ENCODE measurements around the gene SLC25A14. TPM values are rescaled to one million over a fixed set of nuclear protein-coding genes. Genes with fewer than 3 reads are reported as not detected.
"Not testable (repeated sequence)": the region's sequence is repeated elsewhere in the genome, so short reads cannot be mapped to it uniquely, and the experiment has no call there.

Gene SLC25A14
- total RNA-seq, 1 experiment from 2014 or later, result 4.1 TPM

DNA sequence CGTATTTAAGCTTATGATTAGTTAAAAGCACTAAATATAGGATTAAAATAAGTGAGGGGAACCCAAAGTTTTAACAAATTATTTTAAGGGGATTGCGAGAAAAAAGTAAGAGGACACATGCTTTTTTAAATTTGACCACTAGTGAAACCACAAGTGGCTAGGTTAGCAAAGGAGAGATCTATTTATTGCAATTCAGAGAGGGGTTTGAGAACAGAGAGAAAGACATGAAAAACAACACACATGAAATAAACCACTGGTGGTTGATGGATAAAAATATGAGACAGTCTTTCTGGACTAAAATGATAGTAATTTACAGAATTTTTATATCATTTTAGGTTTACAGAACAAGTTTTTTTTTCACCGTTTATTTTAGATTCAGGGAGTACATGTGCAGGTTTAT, 11.8 kb downstream of the SLC25A14 start:
- no peak for DNase-seq (ENCODE audit: low read depth)
- in situ Hi-C loops (cut with HindIII; ENCODE audit: low pct_unique_long_range_greater_than_20kb, low sequenced_read_pairs), result no loop called here

DNA sequence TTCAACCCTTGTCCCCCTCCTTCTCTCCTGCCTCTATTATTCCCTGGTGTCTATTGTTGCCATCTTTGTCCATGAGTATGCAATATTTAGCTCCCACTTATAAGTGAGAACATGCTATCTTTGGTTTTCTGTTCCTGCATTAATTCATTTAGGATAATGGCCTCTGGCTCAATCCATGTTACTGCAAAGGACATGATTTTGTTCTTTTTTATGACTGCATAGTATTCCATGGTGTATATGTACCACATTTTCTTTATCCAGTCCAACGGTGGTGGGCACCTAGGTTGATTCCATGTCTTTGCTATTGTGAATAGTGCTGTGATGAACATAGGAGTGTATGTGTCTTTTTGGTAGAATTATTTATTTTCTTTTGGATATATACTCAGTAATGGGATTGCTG, 12.3 kb downstream of the SLC25A14 start:
- DNase-seq (ENCODE audit: low read depth); in situ Hi-C loops (cut with HindIII; ENCODE audit: low pct_unique_long_range_greater_than_20kb, low sequenced_read_pairs): not testable (repeated sequence)

DNA sequence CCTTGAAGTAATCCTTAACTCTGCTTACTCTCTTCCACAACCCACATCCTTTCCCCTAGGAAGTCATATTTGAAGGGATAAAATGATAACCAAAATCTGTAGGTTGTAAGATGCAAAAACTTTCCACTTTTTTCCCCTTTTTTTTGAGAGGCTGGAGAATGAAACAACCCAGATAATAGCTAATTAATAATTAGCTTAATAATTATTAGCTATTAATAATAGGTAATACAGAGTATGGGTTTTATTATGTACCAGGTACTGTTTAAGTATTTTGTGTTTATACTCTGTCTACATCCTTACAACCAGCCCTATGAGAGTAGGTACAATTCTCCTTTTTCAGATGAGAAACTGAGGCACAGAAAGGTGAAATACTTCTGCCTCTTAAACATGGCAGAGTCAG, 36.4 kb downstream of the SLC25A14 start:
- in situ Hi-C loops (cut with HindIII; ENCODE audit: low pct_unique_long_range_greater_than_20kb, low sequenced_read_pairs), result no loop called here

DNA sequence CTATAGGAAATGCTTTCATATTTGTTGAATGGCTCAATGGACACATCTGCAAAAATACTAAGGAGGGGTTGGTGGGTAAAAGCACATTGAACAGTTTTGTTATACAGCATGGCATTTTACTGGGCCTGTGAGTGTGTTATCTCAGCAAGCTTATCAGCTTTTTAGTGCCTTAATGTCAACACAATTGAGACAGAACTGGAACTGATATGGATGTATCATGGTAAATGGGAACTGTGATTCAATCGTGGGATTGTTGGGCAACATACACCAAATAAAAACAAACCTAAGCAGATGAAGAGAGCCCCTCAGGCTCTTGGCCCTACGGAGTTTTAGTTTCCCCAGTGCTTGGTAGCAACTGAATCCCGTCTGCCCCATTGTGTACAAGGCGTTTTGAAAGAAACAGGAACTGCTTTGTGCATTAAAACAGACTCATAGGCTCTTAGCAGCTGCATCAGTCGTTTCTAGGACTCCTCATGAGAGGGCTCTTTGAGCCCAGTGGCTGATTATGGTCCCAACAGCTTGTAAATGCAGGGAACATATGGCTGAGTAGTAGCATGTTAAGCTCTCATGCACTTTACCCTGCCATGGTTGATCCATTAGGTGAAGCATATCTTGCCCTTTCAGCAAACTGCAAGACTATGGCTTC, 38.4 kb downstream of the SLC25A14 start:
- in situ Hi-C loops (cut with HindIII; ENCODE audit: low pct_unique_long_range_greater_than_20kb, low sequenced_read_pairs), result no loop called here
- DNase-seq (ENCODE audit: low read depth), result no peak

More for the DNA sequence above, 36.4 kb downstream of the SLC25A14 start:
- DNase-seq (ENCODE audit: low read depth), result no peak

DNA sequence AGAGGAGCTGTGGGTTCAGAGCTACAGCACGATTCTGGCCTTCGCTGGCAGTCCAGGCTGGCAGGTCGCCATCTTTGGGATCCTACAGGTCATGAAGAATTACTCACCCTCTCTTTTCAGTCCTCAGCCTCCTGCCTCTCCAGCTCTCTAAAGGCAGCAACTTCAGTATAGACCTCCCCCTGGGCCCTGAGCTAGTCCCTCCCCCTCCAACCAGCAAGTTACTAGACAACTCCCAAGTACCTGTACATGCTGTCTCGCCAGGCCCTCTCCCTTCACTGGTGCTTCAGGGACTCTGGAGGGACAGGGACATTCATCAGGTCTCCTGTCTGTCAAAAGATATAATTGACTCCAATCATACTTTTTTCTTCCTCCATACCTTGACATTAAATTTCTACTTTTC, 45.8 kb downstream of the SLC25A14 start, which contains the start of gene GPR119:
Gene GPR119, minus strand, starts transcription at position 155 of the 400 bp plus-strand sequence. CDS start 227 bp downstream, outside the sequence.
- in situ Hi-C loops (cut with HindIII; ENCODE audit: low pct_unique_long_range_greater_than_20kb, low sequenced_read_pairs), result no loop called here
- no peak for DNase-seq (ENCODE audit: low read depth)

DNA sequence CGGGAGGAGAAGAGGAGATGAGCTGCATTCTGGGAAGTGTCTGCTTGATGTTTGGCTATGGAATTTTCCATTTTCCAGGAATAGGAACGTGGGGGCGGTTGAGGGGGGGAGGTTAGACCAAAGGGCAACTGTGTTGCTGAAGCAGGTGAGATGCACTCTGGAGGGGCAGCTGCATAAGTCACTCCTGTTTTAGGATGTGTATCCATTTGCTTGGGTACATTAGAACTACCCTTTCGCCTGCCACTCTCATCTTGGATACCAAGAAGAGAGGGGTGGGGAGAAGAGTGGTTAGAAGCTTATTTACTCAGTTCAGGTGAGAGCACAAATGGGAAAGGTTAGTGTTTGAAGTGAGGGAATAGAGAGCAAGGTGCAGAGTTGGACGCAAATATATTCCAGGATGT, 46.7 kb downstream of the SLC25A14 start:
- in situ Hi-C loops (cut with HindIII; ENCODE audit: low pct_unique_long_range_greater_than_20kb, low sequenced_read_pairs), result no loop called here
- DNase-seq (ENCODE audit: low read depth), result no peak

DNA sequence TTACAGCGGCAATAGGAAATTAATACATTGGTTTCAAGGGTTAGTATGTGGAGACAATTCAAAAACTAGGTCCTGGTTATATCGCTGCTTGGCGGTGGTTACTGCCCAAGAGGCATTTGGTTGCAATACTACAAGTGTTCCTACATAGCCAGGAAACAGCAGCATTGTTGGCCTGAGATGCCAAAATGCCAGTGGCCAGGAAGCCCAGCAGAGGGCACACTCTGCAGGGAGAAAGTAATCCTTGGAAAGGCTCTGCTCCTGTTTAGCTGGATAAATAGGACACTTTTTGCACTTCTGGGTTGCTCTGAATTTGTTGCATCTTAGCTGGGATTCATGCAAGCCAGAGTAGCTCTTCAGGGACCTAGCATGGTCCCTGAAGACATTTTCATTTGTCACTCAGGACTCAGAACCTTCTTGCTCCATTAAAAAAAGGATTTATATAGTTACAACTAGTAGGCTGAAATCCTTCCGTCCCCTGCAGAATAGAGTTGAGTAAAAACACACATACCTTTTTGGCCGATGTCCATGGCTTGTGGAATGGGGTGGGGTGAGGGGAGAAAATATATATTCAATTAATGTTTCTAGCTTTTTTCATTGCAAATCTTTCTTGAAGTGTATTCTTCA, 53.8 kb downstream of the SLC25A14 start:
- in situ Hi-C loops (cut with HindIII; ENCODE audit: low pct_unique_long_range_greater_than_20kb, low sequenced_read_pairs), result no loop called here

DNA sequence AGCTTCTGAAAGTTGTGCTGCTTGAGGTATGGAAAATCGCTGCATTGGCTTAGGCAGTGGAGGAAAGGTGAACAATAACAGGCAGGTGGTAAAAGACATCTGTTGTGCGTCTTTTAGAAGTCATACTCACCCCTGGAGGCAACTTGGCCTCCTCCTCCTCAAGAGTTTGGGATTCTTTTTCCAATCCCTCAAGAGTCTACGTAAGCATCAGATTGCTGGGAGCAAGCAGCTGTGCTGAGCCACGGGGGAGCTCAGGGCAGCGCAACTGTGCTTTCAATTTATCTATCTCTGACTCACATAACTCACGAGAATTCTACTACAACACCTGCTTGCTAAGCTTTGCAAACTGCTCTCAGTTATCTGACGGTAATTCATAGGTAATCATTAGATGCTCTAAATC, 55.6 kb downstream of the SLC25A14 start:
- in situ Hi-C loops (cut with HindIII; ENCODE audit: low pct_unique_long_range_greater_than_20kb, low sequenced_read_pairs), result no loop called here
- no peak for DNase-seq (ENCODE audit: low read depth)

More for the DNA sequence above, 53.8 kb downstream of the SLC25A14 start:
- peak; percentile 19 for DNase-seq (ENCODE audit: low read depth)

DNA sequence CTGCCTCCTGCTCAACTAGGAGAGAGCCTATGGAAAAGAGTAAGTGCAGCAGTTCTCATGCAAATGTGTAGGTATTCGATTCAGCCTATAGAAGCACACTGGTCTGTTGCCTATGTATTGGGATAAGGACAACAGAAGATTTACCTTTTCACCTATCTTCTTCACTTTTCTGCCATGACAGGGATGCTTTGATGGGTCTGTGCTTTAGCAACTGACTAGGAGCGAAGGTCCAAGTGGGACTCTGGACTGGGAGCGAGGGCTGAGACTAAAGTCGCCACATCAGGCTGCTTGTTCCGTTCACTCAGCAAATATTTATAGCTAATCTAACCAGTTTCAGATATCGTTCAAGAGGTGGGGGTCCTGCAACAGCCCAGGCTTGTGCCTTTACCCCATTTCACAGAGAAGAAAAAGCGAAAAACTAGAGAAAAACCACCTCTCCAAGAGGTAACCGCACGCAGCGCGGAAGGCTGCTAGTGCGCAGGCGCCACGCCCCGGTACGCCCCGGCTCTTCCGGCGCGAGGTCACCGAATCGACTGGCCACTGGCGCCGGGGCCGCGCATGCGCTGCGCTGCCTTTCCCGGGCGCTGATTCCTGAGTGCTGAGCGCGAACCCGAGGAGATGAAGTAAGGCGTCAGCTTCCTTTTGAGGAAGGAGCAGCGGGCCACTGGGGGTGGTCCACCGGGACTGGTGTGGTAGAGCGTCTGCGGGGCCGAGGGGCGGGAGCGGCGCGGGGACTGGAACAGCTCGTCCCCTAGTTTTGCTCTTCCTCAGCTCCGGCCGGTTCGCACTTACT, 61.9 kb downstream of the SLC25A14 start, which contains the start of gene RBMX2:
Gene RBMX2, plus strand, starts transcription at position 573 of the 793 bp plus-strand sequence. Its CDS starts 46 bp downstream, at position 619.
- in situ Hi-C loops (cut with HindIII; ENCODE audit: low pct_unique_long_range_greater_than_20kb, low sequenced_read_pairs), result no loop called here
- peak; percentile 64 for DNase-seq (ENCODE audit: low read depth)

DNA sequence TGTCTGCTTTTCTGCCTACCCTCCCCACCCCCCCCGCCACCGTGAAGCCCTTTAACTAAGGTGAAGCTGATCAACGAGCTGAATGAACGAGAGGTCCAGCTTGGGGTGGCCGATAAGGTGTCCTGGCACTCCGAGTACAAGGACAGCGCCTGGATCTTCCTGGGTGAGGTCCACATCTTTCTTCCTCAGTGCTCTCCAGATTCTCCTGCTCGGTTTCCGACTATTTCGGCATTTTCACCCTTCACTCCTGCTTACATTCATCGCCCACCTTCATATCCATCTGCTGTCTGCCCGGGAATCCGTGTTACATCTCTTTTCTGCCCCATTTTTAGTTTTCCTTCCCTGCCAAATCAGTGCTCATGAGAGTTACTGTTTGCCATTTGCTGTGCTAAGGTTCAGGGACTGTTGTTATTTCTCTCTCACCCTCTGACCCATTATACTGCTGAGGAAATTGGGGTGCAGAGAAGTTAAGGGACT, 62.5 kb downstream of the SLC25A14 start:
- in situ Hi-C loops (cut with HindIII; ENCODE audit: low pct_unique_long_range_greater_than_20kb, low sequenced_read_pairs), result no loop called here
- DNase-seq (ENCODE audit: low read depth), result no peak

DNA sequence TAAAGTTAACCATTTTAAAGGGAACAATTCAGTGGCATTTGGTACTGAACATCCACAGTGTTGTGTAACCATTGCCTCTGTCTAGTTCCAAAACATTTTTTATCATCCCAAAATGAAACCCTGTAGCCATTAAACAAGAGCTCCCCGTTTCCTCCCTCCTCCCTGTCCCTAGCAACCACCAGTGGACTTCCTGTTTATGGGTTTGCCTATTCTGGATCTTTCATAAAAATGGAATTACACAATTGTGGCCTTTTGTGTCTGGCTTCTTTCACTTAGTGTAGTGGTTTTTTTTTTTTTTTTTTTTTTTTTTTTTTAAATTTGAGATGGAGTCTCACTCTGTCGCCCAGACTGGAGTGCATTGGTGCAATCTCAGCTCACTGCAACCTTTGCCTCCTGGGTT, 73.7 kb downstream of the SLC25A14 start:
- no peak for DNase-seq (ENCODE audit: low read depth)
- in situ Hi-C loops (cut with HindIII; ENCODE audit: low pct_unique_long_range_greater_than_20kb, low sequenced_read_pairs), result no loop called here

DNA sequence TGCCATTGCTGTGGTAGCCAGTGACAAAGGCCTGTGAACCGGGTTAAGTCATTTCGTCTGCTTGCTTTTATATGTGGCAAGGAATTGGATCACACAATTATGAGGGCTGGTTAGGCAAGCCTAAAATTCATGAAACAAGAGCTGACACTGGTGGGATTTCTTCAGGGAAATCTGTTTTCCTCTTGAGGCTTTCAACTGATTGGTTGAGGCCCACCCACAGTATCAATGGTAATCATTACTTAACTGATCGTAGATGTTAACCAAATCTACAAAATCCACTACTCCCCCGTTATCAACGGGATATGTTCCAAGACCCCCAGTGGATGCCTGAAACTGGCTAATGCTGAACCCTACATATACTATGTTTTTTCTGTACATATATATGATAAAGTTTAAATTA, 75.1 kb downstream of the SLC25A14 start:
- in situ Hi-C loops (cut with HindIII; ENCODE audit: low pct_unique_long_range_greater_than_20kb, low sequenced_read_pairs), result no loop called here
- no peak for DNase-seq (ENCODE audit: low read depth)

DNA sequence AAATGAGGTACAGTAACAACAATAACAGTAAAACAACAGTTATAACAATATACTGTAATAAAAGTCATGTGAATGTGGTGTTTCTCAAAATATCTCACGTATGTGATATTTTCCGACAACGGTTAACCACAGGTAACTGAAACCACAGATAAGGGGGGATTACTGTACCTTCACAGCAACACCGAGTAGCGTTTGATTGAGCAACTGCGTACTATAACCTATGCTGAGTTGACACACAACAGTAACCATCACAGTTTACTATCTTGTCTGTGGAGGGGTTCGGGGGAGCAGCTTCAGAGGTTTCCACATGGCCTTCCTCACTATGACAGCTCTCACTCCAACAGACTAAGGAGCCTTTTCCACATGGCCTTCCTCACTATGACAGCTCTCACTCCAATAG, 75.5 kb downstream of the SLC25A14 start:
- DNase-seq (ENCODE audit: low read depth), result no peak
- in situ Hi-C loops (cut with HindIII; ENCODE audit: low pct_unique_long_range_greater_than_20kb, low sequenced_read_pairs), result no loop called here

DNA sequence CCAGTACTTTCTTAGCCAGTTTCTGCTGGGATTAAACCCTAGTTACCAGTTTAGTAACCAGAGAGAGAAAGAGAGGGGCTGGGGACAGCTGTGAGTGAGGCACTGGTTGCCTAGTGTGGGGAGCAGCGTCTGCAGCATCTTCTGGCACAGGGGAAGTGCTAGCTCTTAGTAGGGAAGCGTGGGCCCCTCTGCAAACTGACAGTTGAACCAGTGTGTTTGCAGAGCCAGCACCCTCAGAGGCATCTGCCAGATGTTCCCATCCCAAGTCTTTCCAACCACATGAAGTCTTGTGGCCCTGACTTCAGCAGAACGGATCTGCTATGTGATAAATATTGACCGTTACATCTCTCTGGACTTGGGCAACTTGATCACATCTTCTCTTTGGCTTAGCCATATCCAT, 77.1 kb downstream of the SLC25A14 start:
- DNase-seq (ENCODE audit: low read depth), result no peak
- in situ Hi-C loops (cut with HindIII; ENCODE audit: low pct_unique_long_range_greater_than_20kb, low sequenced_read_pairs), result no loop called here

DNA sequence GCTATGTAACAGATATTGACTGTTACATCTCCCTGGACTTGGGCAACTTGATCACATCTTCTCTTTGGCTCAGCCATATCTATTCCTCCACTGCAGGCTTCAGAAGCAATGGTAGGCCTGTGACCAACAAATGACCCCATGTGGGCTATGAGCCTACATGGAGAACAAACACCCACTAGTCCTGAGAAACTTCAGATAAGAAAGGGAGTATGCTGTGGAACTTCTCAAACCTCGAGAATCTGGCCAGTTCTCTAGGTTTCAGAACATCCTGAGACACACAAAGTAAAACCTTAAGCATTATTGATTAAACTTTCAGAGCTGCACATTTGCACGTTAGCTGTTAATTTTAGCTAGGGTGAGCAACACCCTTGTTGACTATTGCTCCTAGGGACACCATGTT, 78.3 kb downstream of the SLC25A14 start:
- in situ Hi-C loops (cut with HindIII; ENCODE audit: low pct_unique_long_range_greater_than_20kb, low sequenced_read_pairs), result no loop called here
- no peak for DNase-seq (ENCODE audit: low read depth)

DNA sequence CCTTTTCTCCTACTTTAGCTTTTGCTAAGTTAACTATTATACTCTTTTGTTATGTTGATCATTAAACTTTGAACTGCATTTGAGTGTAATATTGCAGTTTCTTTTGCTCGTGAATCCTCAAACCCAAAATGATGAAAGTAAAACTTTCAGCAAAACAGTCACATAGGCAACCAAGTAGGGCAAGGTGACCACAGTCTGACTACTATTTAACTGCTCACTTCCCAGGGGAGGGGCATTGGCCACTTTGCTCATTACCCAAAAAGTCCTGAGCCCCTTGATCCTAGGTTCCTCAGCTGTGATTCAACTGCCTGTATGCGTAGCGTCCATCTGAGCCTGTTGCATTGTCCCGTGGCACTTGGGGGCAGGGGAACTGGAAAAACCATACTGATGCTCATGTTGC, 79.0 kb downstream of the SLC25A14 start:
- no peak for DNase-seq (ENCODE audit: low read depth)
- in situ Hi-C loops (cut with HindIII; ENCODE audit: low pct_unique_long_range_greater_than_20kb, low sequenced_read_pairs), result no loop called here

DNA sequence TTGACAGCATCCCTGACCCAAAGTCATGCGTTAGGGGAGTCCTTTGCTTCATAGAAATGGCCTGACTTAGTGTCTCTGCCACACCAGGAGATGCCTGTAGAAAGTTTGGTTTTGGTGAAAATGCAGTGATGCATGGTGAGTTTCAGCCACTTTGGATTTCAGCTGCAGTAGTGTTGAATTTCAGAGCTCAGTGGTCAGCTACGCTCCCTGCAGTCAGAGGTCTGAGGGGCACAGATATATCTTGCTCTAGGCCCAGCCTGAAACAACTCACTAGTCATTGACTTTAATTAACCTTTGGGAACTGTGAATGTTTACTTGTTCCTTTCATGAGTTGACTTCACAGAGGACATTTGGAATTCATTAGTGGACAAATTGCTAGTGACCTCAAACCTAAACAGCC, 79.5 kb downstream of the SLC25A14 start:
- no peak for DNase-seq (ENCODE audit: low read depth)

More for the DNA sequence above, 79.5 kb downstream of the SLC25A14 start:
- in situ Hi-C loops (cut with HindIII; ENCODE audit: low pct_unique_long_range_greater_than_20kb, low sequenced_read_pairs), result no loop called here
